ENCODE data around the gene SOX14.

The SOX14 gene

GRCh38 chr3:137764001-137764433, at the start of gene SOX14:
Gene SOX14 (plus strand): TSS chr3:137764315. CDS start chr3:137764785, 470 bp downstream.
- DNase-seq (ENCODE audit: extremely low read depth, low read depth): no peak
- no peak for TF ChIP-seq CTCF (IDR thresholded peaks at IDR 0.05; ENCODE audit: low read depth, low read length)

- DNase-seq (ENCODE audit: extremely low read depth, low read depth): no peak
- no peak for TF ChIP-seq CTCF (IDR thresholded peaks at IDR 0.05; ENCODE audit: low read depth, low read length)
These were observed 49.6 kb upstream of the SOX14 start for GRCh38 chr3:137714551-137714950.

GRCh38 chr3:137724240-137724639, 39.9 kb upstream of the SOX14 start:
- TF ChIP-seq CTCF (IDR thresholded peaks at IDR 0.05; ENCODE audit: low read depth, low read length): no peak
- no peak for DNase-seq (ENCODE audit: extremely low read depth, low read depth)

GRCh38 chr3:137737208-137737607, 26.9 kb upstream of the SOX14 start:
- DNase-seq (ENCODE audit: extremely low read depth, low read depth): no peak
- TF ChIP-seq CTCF (IDR thresholded peaks at IDR 0.05; ENCODE audit: low read depth, low read length): no peak

GRCh38 chr3:137738710-137739109, 25.4 kb upstream of the SOX14 start:
- no peak for TF ChIP-seq CTCF (IDR thresholded peaks at IDR 0.05; ENCODE audit: low read depth, low read length)

GRCh38 chr3:137743608-137744007, 20.5 kb upstream of the SOX14 start:
- no peak for TF ChIP-seq CTCF (IDR thresholded peaks at IDR 0.05; ENCODE audit: low read depth, low read length)

More at GRCh38 chr3:137738710-137739109, 25.4 kb upstream of the SOX14 start:
- no peak for DNase-seq (ENCODE audit: extremely low read depth, low read depth)

GRCh38 chr3:137746808-137747207, 17.3 kb upstream of the SOX14 start:
- TF ChIP-seq CTCF (IDR thresholded peaks at IDR 0.05; ENCODE audit: low read depth, low read length): no peak
- no peak for DNase-seq (ENCODE audit: extremely low read depth, low read depth)

More at GRCh38 chr3:137743608-137744007, 20.5 kb upstream of the SOX14 start:
- no peak for DNase-seq (ENCODE audit: extremely low read depth, low read depth)

Measured in AG09319 (cell line).